Activated B cell treated with CpG ODN at 0.5 μM for 24 hours (primary cell): ENCODE measurements around the gene FERMT1. TPM values are rescaled to one million over a fixed set of nuclear protein-coding genes. Genes with fewer than 3 reads are reported as not detected.
"Not testable (repeated sequence)": the region's sequence is repeated elsewhere in the genome, so short reads cannot be mapped to it uniquely, and the experiment has no call there.

Experiments
- ATAC-seq: fragments of 200-7000 bp; cut with Tn5 transposase; one replicate; pipeline ENCODE4 v1.10.0; 2021; ENCODE audit warnings: low read depth, mild to moderate bottlenecking, moderate library complexity
- CTCF ChIA-PET: fragments of 350-600 bp; sonication (Branson Sonifier 250); formaldehyde crosslinking; loops from one replicate; lab custom pipeline; 2021; ENCODE audit warnings: antibody characterized with exemption; lab: Charles Lee
- POLR2A ChIA-PET: fragments of 350-600 bp; sonication (Branson Sonifier 250); formaldehyde crosslinking; loops from one replicate; lab custom pipeline; 2021; ENCODE audit warnings: antibody characterized with exemption; lab: Charles Lee
- DNase-seq: peaks from one replicate; pipeline ENCODE4 v3.0.0; 2022
- H3K27ac Mint-ChIP-seq: one replicate; pipeline ENCODE4 v1.8.0; 2020; ENCODE audit warnings: mixed read lengths
- H3K27me3 Mint-ChIP-seq: one replicate; pipeline ENCODE4 v1.8.0; 2021; ENCODE audit warnings: mixed read lengths
- H3K36me3 Mint-ChIP-seq: one replicate; pipeline ENCODE4 v1.8.0; 2021; ENCODE audit warnings: low read depth, mixed read lengths
- H3K4me1 Mint-ChIP-seq: one replicate; pipeline ENCODE4 v1.8.0; 2021; ENCODE audit warnings: mixed read lengths
- H3K4me3 Mint-ChIP-seq: one replicate; pipeline ENCODE4 v1.8.0; 2020; ENCODE audit warnings: mild to moderate bottlenecking, mixed read lengths
- H3K9me3 Mint-ChIP-seq: one replicate; pipeline ENCODE4 v1.8.0; 2020; ENCODE audit warnings: mixed read lengths
- CTCF ChIP-seq: fragments of 200-600 bp; IDR thresholded peaks from one replicate; pipeline ENCODE4 v1.8.0; 2022; ENCODE audit warnings: antibody characterized with exemption, mild to moderate bottlenecking
- intact Hi-C: fragments of 100-400 bp; cut with micrococcal nuclease; formaldehyde crosslinking; loops from one replicate; pipeline ENCODE4 v1.15.1; 2024
- total RNA-seq: library from RNA; stranded (reverse); gene quantifications from 2 replicates; pipeline ENCODE4 v1.2.3, GENCODE V29; 2022

Gene FERMT1
- total RNA-seq, 1 donor from 2014 or later = not detected

DNA sequence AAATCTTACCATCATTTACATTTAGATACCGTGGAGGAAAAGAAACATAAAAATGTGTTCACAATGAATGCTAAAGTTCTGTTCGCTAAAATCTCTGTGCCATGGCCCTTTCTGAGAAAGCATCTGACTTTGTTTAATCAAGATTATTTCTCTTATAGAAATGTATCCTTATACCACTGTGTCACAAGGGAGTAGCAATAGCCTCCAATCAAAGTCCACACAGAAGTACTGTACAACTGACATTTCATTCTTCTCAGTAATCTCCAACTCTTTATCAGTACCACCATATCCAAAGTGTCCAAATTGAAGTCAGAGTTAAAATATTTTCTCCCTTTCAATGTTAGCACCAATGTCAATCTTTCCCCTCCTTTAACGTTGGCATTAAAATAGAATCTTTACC lies 6.1 kb downstream of the FERMT1 start:
- no peak for ATAC-seq
- ChIA-PET CTCF (no interaction called here), POLR2A (no interaction called here)
- no peak for TF ChIP-seq CTCF
- no peak for DNase-seq
- intact Hi-C loops = no loop called here
- Mint-ChIP-seq H3K27ac (no peak overlapping the region), H3K36me3 (no peaks in the 10 kb centered on the region), H3K9me3 (peaks cover 14% of the 10 kb centered on the region), H3K4me3 (no peak overlapping the region), H3K4me1 (no peaks in the 10 kb centered on the region), H3K27me3 (peaks cover 6% of the 10 kb centered on the region)

GRCh38 chr20:6115221-6115895 lies 7.5 kb downstream of the FERMT1 start:
- no peaks in the 10 kb centered on the region for H3K36me3 Mint-ChIP-seq
- intact Hi-C loops = no loop called here
- no peak for ATAC-seq
- H3K9me3 Mint-ChIP-seq = peaks cover 14% of the 10 kb centered on the region
- H3K4me3 Mint-ChIP-seq = no peak overlapping the region
- H3K4me1 Mint-ChIP-seq = no peaks in the 10 kb centered on the region
- ChIA-PET CTCF (no interaction called here), POLR2A (no interaction called here)
- H3K27me3 Mint-ChIP-seq = peaks cover 2% of the 10 kb centered on the region
- TF ChIP-seq CTCF = no peak
- no peak overlapping the region for H3K27ac Mint-ChIP-seq
- no peak for DNase-seq

GRCh38 chr20:6114696-6115095 lies 8.1 kb downstream of the FERMT1 start:
- POLR2A ChIA-PET = no interaction called here
- Mint-ChIP-seq H3K4me3 (no peak overlapping the region), H3K27ac (no peak overlapping the region), H3K9me3 (peaks cover 14% of the 10 kb centered on the region), H3K36me3 (no peaks in the 10 kb centered on the region), H3K4me1 (no peaks in the 10 kb centered on the region), H3K27me3 (peaks cover 2% of the 10 kb centered on the region)
- no peak for ATAC-seq
- CTCF ChIA-PET = no interaction called here
- no peak for TF ChIP-seq CTCF
- no peak for DNase-seq
- intact Hi-C loops = no loop called here

- Mint-ChIP-seq H3K9me3 (peaks cover 14% of the 10 kb centered on the region), H3K36me3 (no peaks in the 10 kb centered on the region), H3K27me3 (peaks cover 2% of the 10 kb centered on the region), H3K4me3 (no peak overlapping the region), H3K27ac (no peak overlapping the region), H3K4me1 (no peaks in the 10 kb centered on the region)
- ChIA-PET CTCF (no interaction called here), POLR2A (no interaction called here)
- intact Hi-C loops = no loop called here
- no peak for TF ChIP-seq CTCF
- DNase-seq (no peak), ATAC-seq (no peak)
Observed at GRCh38 chr20:6113951-6114350, 8.9 kb downstream of the FERMT1 start.

DNA sequence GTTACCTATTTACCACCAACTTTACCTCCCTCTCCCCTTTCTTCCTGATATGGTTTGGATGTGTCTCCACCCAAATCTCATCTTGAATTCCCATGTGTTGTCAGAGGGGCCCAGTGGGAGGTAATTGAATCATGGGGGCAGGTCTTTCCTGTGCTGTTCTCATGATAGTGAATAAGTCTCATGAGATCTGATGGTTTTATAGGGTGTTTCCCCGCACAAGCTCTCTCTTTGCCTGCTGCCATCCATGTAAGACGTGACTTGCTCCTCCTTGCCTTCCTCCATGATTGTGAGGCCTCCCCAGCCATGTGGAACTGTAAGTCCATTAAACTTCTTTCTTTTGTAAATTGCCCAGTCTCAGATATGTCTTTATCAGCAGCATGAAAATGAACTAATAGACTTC lies 9.9 kb downstream of the FERMT1 start:
- DNase-seq, H3K4me1 Mint-ChIP-seq, H3K36me3 Mint-ChIP-seq, CTCF ChIA-PET, intact Hi-C loops, H3K27ac Mint-ChIP-seq, H3K27me3 Mint-ChIP-seq, ATAC-seq, POLR2A ChIA-PET, H3K4me3 Mint-ChIP-seq: not testable (repeated sequence)
- peaks cover 12% of the 10 kb centered on the region for H3K9me3 Mint-ChIP-seq

DNA sequence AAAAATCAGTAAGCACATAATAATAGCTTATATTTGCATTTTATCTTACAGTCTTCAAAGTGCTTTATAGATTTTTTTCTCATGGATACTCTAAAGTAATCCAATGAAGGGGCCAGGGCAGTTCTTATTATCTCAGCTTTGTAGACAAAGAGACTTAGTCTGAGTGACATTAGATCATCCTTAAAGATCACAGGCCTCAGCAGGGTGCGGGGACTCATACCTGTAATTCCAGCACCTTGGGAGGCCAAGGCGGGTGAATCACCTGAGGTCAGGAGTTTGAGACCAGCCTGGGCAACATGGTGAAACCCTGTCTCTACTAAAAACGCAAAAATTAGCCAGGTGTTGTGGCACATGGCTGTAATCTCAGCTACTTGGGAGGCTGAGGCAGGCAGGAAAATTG lies 14.5 kb downstream of the FERMT1 start:
- Mint-ChIP-seq H3K9me3 (peaks cover 5% of the 10 kb centered on the region), H3K4me3 (no peak overlapping the region), H3K36me3 (no peaks in the 10 kb centered on the region), H3K27me3 (no peaks in the 10 kb centered on the region), H3K4me1 (no peaks in the 10 kb centered on the region), H3K27ac (no peak overlapping the region)
- no peak for ATAC-seq
- POLR2A ChIA-PET = no interaction called here
- no peak for TF ChIP-seq CTCF
- intact Hi-C loops = no loop called here
- CTCF ChIA-PET = no interaction called here
- no peak for DNase-seq
